Trophoblast cell (in vitro differentiated cells and primary cell): Measurements from ENCODE around the gene MOXD1.
"Not testable (repeated sequence)": the region's sequence is repeated elsewhere in the genome, so short reads cannot be mapped to it uniquely, and the experiment has no call there.

Experiments used
- DNase-seq, 2 donors: peaks; one replicate each; pipeline ENCODE4 v3.0.0-alpha.2; 2016
- H2AFZ ChIP-seq: 2 replicates; pipeline ENCODE4 v1.6.1; 2013; ENCODE audit warnings: low read length, moderate library complexity, mild to moderate bottlenecking; ENCODE audit not compliant: insufficient read depth, poor library complexity
- H2AK5ac ChIP-seq: 2 replicates; pipeline ENCODE4 v1.6.1; 2013; ENCODE audit warnings: mild to moderate bottlenecking, low read length
- H2BK120ac ChIP-seq: 2 replicates; pipeline ENCODE4 v1.6.1; 2013; ENCODE audit warnings: low read length, mild to moderate bottlenecking, moderate library complexity; ENCODE audit not compliant: insufficient read depth, poor library complexity
- H2BK12ac ChIP-seq: 2 replicates; pipeline ENCODE4 v1.6.1; 2013; ENCODE audit warnings: mild to moderate bottlenecking, low read length, moderate library complexity
- H2BK5ac ChIP-seq: 2 replicates; pipeline ENCODE4 v1.6.1; 2013; ENCODE audit warnings: low read length, low read depth, moderate library complexity, mild to moderate bottlenecking; ENCODE audit not compliant: poor library complexity
- H3K14ac ChIP-seq: 2 replicates; pipeline ENCODE4 v1.6.1; 2013; ENCODE audit warnings: mild to moderate bottlenecking, low read length
- H3K18ac ChIP-seq: 2 replicates; pipeline ENCODE4 v1.6.1; 2013; ENCODE audit warnings: mild to moderate bottlenecking, low read length
- H3K23ac ChIP-seq: 2 replicates; pipeline ENCODE4 v1.6.1; 2013; ENCODE audit warnings: low read length
- H3K27ac ChIP-seq: 2 replicates; pipeline ENCODE4 v1.5.1; 2013; ENCODE audit warnings: low read depth, mild to moderate bottlenecking, inconsistent platforms, low read length, moderate library complexity
- H3K27me3 ChIP-seq: 2 replicates; pipeline ENCODE4 v1.6.1; 2013; ENCODE audit warnings: inconsistent platforms, mild to moderate bottlenecking, low read length, moderate library complexity; ENCODE audit not compliant: insufficient read depth
- H3K36me3 ChIP-seq, 2 experiments: 1 replicate in 1 of 2; 2 replicates in 1 of 2; pipeline ENCODE4 v1.6.1; 2013; ENCODE audit warnings: low read length in 2 of 2, mild to moderate bottlenecking in 2 of 2, moderate library complexity in 1 of 2; ENCODE audit not compliant: insufficient read depth in 2 of 2, control insufficient read depth in 1 of 2
- H3K4ac ChIP-seq: 2 replicates; pipeline ENCODE4 v1.6.1; 2013; ENCODE audit warnings: low read depth, mild to moderate bottlenecking, low read length, moderate library complexity
- H3K4me1 ChIP-seq, 2 experiments: 1 replicate in 1 of 2; 2 replicates in 1 of 2; pipeline ENCODE4 v1.6.1; 2013; ENCODE audit warnings: low read length in 2 of 2, mild to moderate bottlenecking in 2 of 2, moderate library complexity in 1 of 2; ENCODE audit not compliant: insufficient read depth in 2 of 2, control insufficient read depth in 1 of 2
- H3K4me2 ChIP-seq: 2 replicates; pipeline ENCODE4 v1.6.1; 2013; ENCODE audit warnings: inconsistent platforms, mild to moderate bottlenecking, low read length, moderate library complexity
- H3K4me3 ChIP-seq: 2 replicates; pipeline ENCODE4 v1.5.1; 2013; ENCODE audit warnings: mild to moderate bottlenecking, low read depth, low read length, inconsistent platforms
- H3K79me1 ChIP-seq: one replicate; pipeline ENCODE4 v1.6.1; 2013; ENCODE audit warnings: low read length
- H3K79me2 ChIP-seq: 2 replicates; pipeline ENCODE4 v1.6.1; 2013; ENCODE audit warnings: low read length, mild to moderate bottlenecking; ENCODE audit not compliant: control insufficient read depth, insufficient read depth, poor library complexity
- H3K9ac ChIP-seq: 2 replicates; pipeline ENCODE4 v1.6.1; 2013; ENCODE audit warnings: mild to moderate bottlenecking, low read length
- H3K9me3 ChIP-seq: 2 replicates; pipeline ENCODE4 v1.6.1; 2013; ENCODE audit warnings: low read depth, mild to moderate bottlenecking, control low read depth, inconsistent platforms, low read length; ENCODE audit not compliant: insufficient read depth
- H4K12ac ChIP-seq: 2 replicates; pipeline ENCODE4 v1.6.1; 2013; ENCODE audit warnings: low read depth, mild to moderate bottlenecking, low read length, moderate library complexity
- H4K8ac ChIP-seq: 2 replicates; pipeline ENCODE4 v1.6.1; 2013; ENCODE audit warnings: low read depth, mild to moderate bottlenecking, low read length, moderate library complexity
- H4K91ac ChIP-seq: one replicate; pipeline ENCODE4 v1.6.1; 2013; ENCODE audit warnings: low read depth, mild to moderate bottlenecking, low read length, moderate library complexity
- WGBS: extraction: QIAGEN DNeasy Blood & Tissue Kit; methylation state at CpG from one replicate; pipeline ENCODE4 v1.1.7; 2013; ENCODE audit warnings: missing lambda C conversion rate; ENCODE audit not compliant: insufficient read length, insufficient coverage; ENCODE audit errors: extremely low coverage; 5-methylcytosine and 5-hydroxymethylcytosine counted together

The MOXD1 gene

GRCh38 chr6:132272776-132273175 is 128.5 kb downstream of the MOXD1 start:
- no peak for DNase-seq

GRCh38 chr6:132270726-132271402 is 130.4 kb downstream of the MOXD1 start:
- Histone ChIP-seq H3K4me1 (peaks cover 0 to 2% of the 10 kb centered on the region in 2 experiments), H4K8ac (no peak overlapping the region), H4K91ac (no peak overlapping the region), H3K23ac (no peak overlapping the region), H3K79me2 (no peaks in the 10 kb centered on the region), H3K27me3 (no peaks in the 10 kb centered on the region), H2AK5ac (no peak overlapping the region), H3K18ac (no peak overlapping the region), H3K4me3 (no peak overlapping the region), H2BK120ac (no peak overlapping the region), H3K14ac (no peak overlapping the region), H3K79me1 (no peaks in the 10 kb centered on the region), H3K9me3 (no peaks in the 10 kb centered on the region), H2BK5ac (no peak overlapping the region), H3K4me2 (no peak overlapping the region), H3K9ac (no peak overlapping the region), H2BK12ac (no peak overlapping the region), H3K4ac (no peak overlapping the region), H3K27ac (no peak overlapping the region), H2AFZ (no peak overlapping the region), H3K36me3 (no peaks in the 10 kb centered on the region), H4K12ac (no peak overlapping the region)
- no CpG with 5 or more reads among the region's 4 CpGs for WGBS
- no peak for DNase-seq

More at GRCh38 chr6:132272776-132273175, 128.5 kb downstream of the MOXD1 start:
- Histone ChIP-seq H3K27me3 (no peaks in the 10 kb centered on the region), H3K36me3 (no peaks in the 10 kb centered on the region), H3K14ac (no peak overlapping the region), H3K79me1 (no peaks in the 10 kb centered on the region), H2BK120ac (no peak overlapping the region), H4K12ac (no peak overlapping the region), H3K23ac (no peak overlapping the region), H3K4me2 (no peak overlapping the region), H3K9ac (no peak overlapping the region), H2BK12ac (no peak overlapping the region), H3K9me3 (no peaks in the 10 kb centered on the region), H3K18ac (no peak overlapping the region), H3K4me1 (peaks cover 0 to 2% of the 10 kb centered on the region in 2 experiments), H3K79me2 (no peaks in the 10 kb centered on the region), H4K91ac (no peak overlapping the region), H4K8ac (no peak overlapping the region), H2AFZ (no peak overlapping the region), H3K4me3 (no peak overlapping the region), H3K27ac (no peak overlapping the region), H2BK5ac (no peak overlapping the region), H2AK5ac (no peak overlapping the region), H3K4ac (no peak overlapping the region)
- no CpG with 5 or more reads among the region's 10 CpGs for WGBS

GRCh38 chr6:132268666-132269065 is 132.6 kb downstream of the MOXD1 start:
- no CpG with 5 or more reads among the region's 5 CpGs for WGBS
- H4K12ac ChIP-seq, DNase-seq, H4K91ac ChIP-seq, H2BK12ac ChIP-seq, H3K18ac ChIP-seq, H3K9me3 ChIP-seq, H2BK5ac ChIP-seq, H3K4me3 ChIP-seq, H3K4ac ChIP-seq, H3K79me2 ChIP-seq, H2BK120ac ChIP-seq, H3K4me1 ChIP-seq, H3K36me3 ChIP-seq, H3K27ac ChIP-seq, H3K79me1 ChIP-seq, H3K9ac ChIP-seq, H3K23ac ChIP-seq, H4K8ac ChIP-seq, H3K27me3 ChIP-seq, H2AK5ac ChIP-seq, H3K14ac ChIP-seq, H3K4me2 ChIP-seq, H2AFZ ChIP-seq: not testable (repeated sequence)

GRCh38 chr6:132268209-132268608 is 133.1 kb downstream of the MOXD1 start:
- H2AFZ ChIP-seq, result no peak overlapping the region
- H3K27me3 ChIP-seq, result no peaks in the 10 kb centered on the region
- H3K9me3 ChIP-seq, result no peaks in the 10 kb centered on the region
- no peak for DNase-seq
- H3K4me3 ChIP-seq, result no peak overlapping the region
- no peaks in the 10 kb centered on the region for H3K79me1 ChIP-seq
- WGBS, result no CpG with 5 or more reads among the region's 2 CpGs
- H3K4ac ChIP-seq, result no peak overlapping the region
- no peak overlapping the region for H4K12ac ChIP-seq
- H3K4me2 ChIP-seq, result no peak overlapping the region
- no peak overlapping the region for H4K8ac ChIP-seq
- H3K36me3 ChIP-seq, result no peaks in the 10 kb centered on the region
- H2BK5ac ChIP-seq, result no peak overlapping the region
- H2AK5ac ChIP-seq, result no peak overlapping the region
- no peak overlapping the region for H3K18ac ChIP-seq
- H2BK120ac ChIP-seq, result no peak overlapping the region
- no peak overlapping the region for H3K14ac ChIP-seq
- H4K91ac ChIP-seq, result no peak overlapping the region
- no peaks in the 10 kb centered on the region for H3K4me1 ChIP-seq
- H3K27ac ChIP-seq, result no peak overlapping the region
- H2BK12ac ChIP-seq, result no peak overlapping the region
- no peak overlapping the region for H3K9ac ChIP-seq
- H3K79me2 ChIP-seq, result no peaks in the 10 kb centered on the region
- no peak overlapping the region for H3K23ac ChIP-seq
